Smooth muscle cell (in vitro differentiated cells): ENCODE data around the gene POLR1A. TPM values are rescaled to one million over a fixed set of nuclear protein-coding genes. Genes with fewer than 3 reads are reported as not detected.

ENCODE experiments used
- DNase-seq: peaks from one replicate; lab custom pipeline; 2025; ENCODE audit not compliant: unreplicated experiment; lab: John Stamatoyannopoulos, UW
- H2AFZ ChIP-seq: fragments of 200-600 bp; sonication (generic); 2 replicates; pipeline ENCODE4 v1.6.0; 2016; ENCODE audit warnings: antibody characterized with exemption, low read depth, mild to moderate bottlenecking
- H3F3A ChIP-seq: fragments of 200-600 bp; sonication (generic); 2 replicates; pipeline ENCODE4 v1.6.0; 2017; ENCODE audit warnings: antibody characterized with exemption, low read depth
- H3K27ac ChIP-seq: fragments of 200-600 bp; sonication (generic); 2 replicates; pipeline ENCODE4 v1.5.1; 2016; ENCODE audit warnings: low read depth, mild to moderate bottlenecking
- H3K27me3 ChIP-seq: fragments of 200-600 bp; sonication (generic); 2 replicates; pipeline ENCODE4 v1.6.1; 2016; ENCODE audit warnings: low read depth, mild to moderate bottlenecking
- H3K36me3 ChIP-seq: fragments of 200-600 bp; sonication (generic); 2 replicates; pipeline ENCODE4 v1.5.1; 2016; ENCODE audit warnings: low read depth
- H3K4me1 ChIP-seq: fragments of 200-600 bp; sonication (generic); 2 replicates; pipeline ENCODE4 v1.5.1; 2016; ENCODE audit warnings: low read depth
- H3K4me2 ChIP-seq: fragments of 200-600 bp; sonication (generic); 2 replicates; pipeline ENCODE4 v1.6.0; 2016; ENCODE audit warnings: mild to moderate bottlenecking
- H3K4me3 ChIP-seq: fragments of 200-600 bp; sonication (generic); 2 replicates; pipeline ENCODE4 v1.5.1; 2016; ENCODE audit warnings: mild to moderate bottlenecking
- H3K79me2 ChIP-seq: fragments of 200-600 bp; sonication (generic); 2 replicates; pipeline ENCODE4 v1.6.0; 2016; ENCODE audit warnings: low read depth, mild to moderate bottlenecking
- H3K9ac ChIP-seq: fragments of 200-600 bp; sonication (generic); 2 replicates; pipeline ENCODE4 v1.6.0; 2016; ENCODE audit warnings: low read depth
- H3K9me3 ChIP-seq: fragments of 200-600 bp; sonication (generic); replicated peaks from 2 replicates; pipeline ENCODE4 v1.5.1; 2016; ENCODE audit warnings: low read depth
- H4K20me1 ChIP-seq: fragments of 200-600 bp; sonication (generic); 2 replicates; pipeline ENCODE4 v1.6.0; 2016; ENCODE audit warnings: low read depth
- WGBS: methylation state at CpG from one replicate; pipeline ENCODE4 v1.1.7; 2016; ENCODE audit warnings: low lambda C conversion rate; 5-methylcytosine and 5-hydroxymethylcytosine counted together
- polyA plus RNA-seq: library from polyadenylated mRNA; unstranded; fragments of >200 nt; fragmentation: Nextera tagmentation; extraction: Ambion mirVana; gene quantifications from 2 replicates; pipeline ENCODE4 v1.2.1, GENCODE V29; 2016
- total RNA-seq: library from RNA; depleted of rRNA; stranded (reverse); fragments of >200 nt; gene quantifications from 2 replicates; pipeline ENCODE4 v1.2.3, GENCODE V29; 2014
- TF ChIP-seq, protein P1 (sequence below): fragments of 200-600 bp; sonication (generic); IDR thresholded peaks from 2 replicates; pipeline ENCODE4 v1.5.1; 2017; ENCODE audit warnings: borderline replicate concordance, mild to moderate bottlenecking, antibody characterized with exemption; ENCODE audit not compliant: insufficient read depth, poor library complexity, severe bottlenecking

The POLR1A gene
- total RNA-seq = 12.2 and 20.8 TPM in 2 replicates
- 4.9 and 6.0 TPM in 2 replicates for polyA plus RNA-seq

GRCh38 chr2:86105252-86105968 is at the start of gene POLR1A:
Gene POLR1A (minus strand): TSS chr2:86105886. CDS start chr2:86105776, 110 bp downstream.
- H3K4me1 ChIP-seq = peaks cover 16% of the 10 kb centered on the region
- TF ChIP-seq, protein P1, sequence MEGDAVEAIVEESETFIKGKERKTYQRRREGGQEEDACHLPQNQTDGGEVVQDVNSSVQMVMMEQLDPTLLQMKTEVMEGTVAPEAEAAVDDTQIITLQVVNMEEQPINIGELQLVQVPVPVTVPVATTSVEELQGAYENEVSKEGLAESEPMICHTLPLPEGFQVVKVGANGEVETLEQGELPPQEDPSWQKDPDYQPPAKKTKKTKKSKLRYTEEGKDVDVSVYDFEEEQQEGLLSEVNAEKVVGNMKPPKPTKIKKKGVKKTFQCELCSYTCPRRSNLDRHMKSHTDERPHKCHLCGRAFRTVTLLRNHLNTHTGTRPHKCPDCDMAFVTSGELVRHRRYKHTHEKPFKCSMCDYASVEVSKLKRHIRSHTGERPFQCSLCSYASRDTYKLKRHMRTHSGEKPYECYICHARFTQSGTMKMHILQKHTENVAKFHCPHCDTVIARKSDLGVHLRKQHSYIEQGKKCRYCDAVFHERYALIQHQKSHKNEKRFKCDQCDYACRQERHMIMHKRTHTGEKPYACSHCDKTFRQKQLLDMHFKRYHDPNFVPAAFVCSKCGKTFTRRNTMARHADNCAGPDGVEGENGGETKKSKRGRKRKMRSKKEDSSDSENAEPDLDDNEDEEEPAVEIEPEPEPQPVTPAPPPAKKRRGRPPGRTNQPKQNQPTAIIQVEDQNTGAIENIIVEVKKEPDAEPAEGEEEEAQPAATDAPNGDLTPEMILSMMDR = no peak
- H3K4me2 ChIP-seq = peak within 1 kb of the TSS; percentile 100
- peaks cover 13% of the 10 kb centered on the region for H3K36me3 ChIP-seq
- peak within 1 kb of the TSS; percentile 85 for H2AFZ ChIP-seq
- no peaks in the 10 kb centered on the region for H3F3A ChIP-seq
- H3K79me2 ChIP-seq = peaks cover 77% of the 10 kb centered on the region
- peaks cover 4% of the 10 kb centered on the region for H4K20me1 ChIP-seq
- no peaks in the 10 kb centered on the region for H3K27me3 ChIP-seq
- peak within 1 kb of the TSS; percentile 94 for H3K4me3 ChIP-seq
- peak within 1 kb of the TSS; percentile 78 for H3K27ac ChIP-seq
- peak; percentile 92 for DNase-seq
- under 1% methylated on average over 38 of the region's 38 CpGs for WGBS
- H3K9ac ChIP-seq = peak within 1 kb of the TSS; percentile 92
- H3K9me3 ChIP-seq = no peaks in the 10 kb centered on the region

DNA sequence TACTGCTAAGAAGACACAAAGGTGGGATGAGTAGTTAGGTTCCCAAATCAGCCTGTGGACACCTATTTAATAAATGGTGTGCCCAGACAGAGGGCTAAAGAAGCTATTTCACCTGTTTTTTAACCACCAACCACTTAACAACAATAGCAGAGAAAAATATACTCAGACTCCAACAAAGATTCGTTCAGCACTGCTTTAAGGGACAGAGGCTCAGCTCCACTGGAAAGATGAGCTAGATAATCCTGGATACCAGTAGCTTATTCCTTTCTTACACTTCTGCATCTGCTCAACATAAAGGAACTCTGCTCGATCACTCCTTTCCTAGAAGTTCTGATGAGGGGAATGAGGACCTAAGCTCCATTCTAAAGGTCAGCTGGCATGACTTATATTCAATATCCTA is 44.8 kb upstream of the POLR1A start:
- 100% methylated on average over 2 of the region's 2 CpGs for WGBS

GRCh38 chr2:86147793-86148192 is 42.1 kb upstream of the POLR1A start:
- peaks cover 4% of the 10 kb centered on the region for H3F3A ChIP-seq
- H3K4me2 ChIP-seq = no peak overlapping the region
- no peak overlapping the region for H3K9ac ChIP-seq
- H3K27me3 ChIP-seq = no peaks in the 10 kb centered on the region
- peaks cover 33% of the 10 kb centered on the region for H3K36me3 ChIP-seq
- no peak for DNase-seq
- peaks cover 5% of the 10 kb centered on the region for H4K20me1 ChIP-seq
- no peaks in the 10 kb centered on the region for H3K4me1 ChIP-seq
- H3K9me3 ChIP-seq = no peaks in the 10 kb centered on the region
- no peak overlapping the region for H3K4me3 ChIP-seq
- TF ChIP-seq, protein P1 = no peak
- WGBS = 93% methylated on average over 2 of the region's 2 CpGs
- H3K27ac ChIP-seq = no peak overlapping the region
- no peaks in the 10 kb centered on the region for H3K79me2 ChIP-seq
- H2AFZ ChIP-seq = no peak overlapping the region

More for the DNA sequence above, 44.8 kb upstream of the POLR1A start:
- Histone ChIP-seq H3K27me3 (no peaks in the 10 kb centered on the region), H3F3A (peaks cover 4% of the 10 kb centered on the region), H3K4me2 (no peak overlapping the region), H3K4me3 (no peak overlapping the region), H2AFZ (no peak overlapping the region), H3K27ac (no peak overlapping the region), H4K20me1 (peaks cover 5% of the 10 kb centered on the region), H3K9ac (no peak overlapping the region), H3K9me3 (no peaks in the 10 kb centered on the region), H3K4me1 (no peaks in the 10 kb centered on the region), H3K36me3 (peaks cover 33% of the 10 kb centered on the region), H3K79me2 (no peaks in the 10 kb centered on the region)
- no peak for DNase-seq
- TF ChIP-seq, protein P1 = no peak
